Esophagus muscularis mucosa (tissue), 4 donors: ENCODE measurements around the gene CYP21A2. TPM values are rescaled to one million over a fixed set of nuclear protein-coding genes. Genes with fewer than 3 reads are reported as not detected.

Experiments used
- DNase-seq: peaks from one replicate; pipeline ENCODE4 v3.0.0-alpha.2; 2017; ENCODE audit errors: extremely low spot score
- H3K27ac ChIP-seq, 4 donors: fragments of 200-600 bp; sonication (generic); replicated peaks in 1 of 4; 1 replicate in 3 of 4; 2 replicates in 1 of 4; pipeline ENCODE4 v1.5.1; 2016 to 2019; ENCODE audit warnings: mild to moderate bottlenecking in 1 of 4
- H3K27me3 ChIP-seq, 4 donors: fragments of 200-600 bp; sonication (generic); one replicate each; pipeline versions ENCODE4 v1.5.1 to v1.6.0; 2016 to 2019
- H3K36me3 ChIP-seq, 4 donors: fragments of 200-600 bp; sonication (generic); one replicate each; pipeline ENCODE4 v1.5.1; 2016 to 2019
- H3K4me1 ChIP-seq, 4 donors: fragments of 200-600 bp; sonication (generic); one replicate each; pipeline ENCODE4 v1.5.1; 2016 to 2019
- H3K4me3 ChIP-seq, 4 donors: fragments of 200-600 bp; sonication (generic); 1 replicate in 2 of 4; 2 replicates in 2 of 4; pipeline ENCODE4 v1.5.1; 2016 to 2019; ENCODE audit warnings: mild to moderate bottlenecking in 4 of 4, moderate library complexity in 1 of 4
- H3K9me3 ChIP-seq, 4 donors: fragments of 200-600 bp; sonication (generic); 1 replicate in 3 of 4; 2 replicates in 1 of 4; pipeline ENCODE4 v1.5.1; 2016 to 2019
- CTCF ChIP-seq, 3 experiments: fragments of 200-600 bp in 2 of 3; fragments of 450-650 bp in 1 of 3; sonication (generic) in 2 of 3; IDR thresholded peaks; one replicate each; pipeline ENCODE4 v1.5.1; 2017 to 2019; ENCODE audit warnings: antibody characterized with exemption in 3 of 3, mild to moderate bottlenecking in 2 of 3, moderate library complexity in 1 of 3
- EP300 ChIP-seq: sonication (generic); formaldehyde crosslinking; IDR thresholded peaks from one replicate; pipeline ENCODE4 v1.6.1; 2017; ENCODE audit warnings: antibody characterized with exemption
- POLR2A ChIP-seq: fragments of 450-650 bp; IDR thresholded peaks from one replicate; pipeline ENCODE4 v1.6.1; 2017; ENCODE audit warnings: antibody characterized with exemption, moderate library complexity, mild to moderate bottlenecking, low read depth
- POLR2AphosphoS5 ChIP-seq, 2 donors: sonication (generic); formaldehyde crosslinking; IDR thresholded peaks; one replicate each; pipeline ENCODE4 v1.6.1; 2017; ENCODE audit warnings: antibody characterized with exemption in 2 of 2
- WGBS: methylation state at CpG from one replicate; pipeline ENCODE4 v1.1.5; 2018; 5-methylcytosine and 5-hydroxymethylcytosine counted together
- intact Hi-C: fragments of 100-400 bp; cut with DNase I; formaldehyde crosslinking; loops from one replicate; pipeline ENCODE4 v1.15.1; 2023
- total RNA-seq, 4 donors: library from RNA; depleted of rRNA; stranded (reverse); fragments of >200 nt; gene quantifications; one replicate each; pipeline versions ENCODE4 v1.1.0 to v1.2.1, GENCODE V29; 2016

Gene CYP21A2
- total RNA-seq, 4 donors from 2014 or later = 0.33 to 3.7 (median 1.9) TPM

GRCh38 chr6:32069460-32069859, 31.2 kb downstream of the CYP21A2 start:
- DNase-seq = no peak
- Histone ChIP-seq H3K4me3 (no peak overlapping the region), H3K4me1 (peaks cover 0 to 11% (median 6%) of the 10 kb centered on the region in 4 donors), H3K36me3 (peaks cover 13 to 95% (median 67%) of the 10 kb centered on the region in 4 donors), H3K27ac (peak overlapping the region in 3 of 4 donors; percentile 49 to 74 (median 63)), H3K27me3 (no peaks in the 10 kb centered on the region), H3K9me3 (no peaks in the 10 kb centered on the region)
- intact Hi-C loops = no loop called here
- TF ChIP-seq EP300 (no peak), POLR2A (no peak), CTCF (IDR thresholded peaks at IDR 0.05) (no peak), POLR2AphosphoS5 (IDR thresholded peaks at IDR 0.05) (no peak)
- WGBS = 93% methylated on average over 10 of the region's 17 CpGs

- Histone ChIP-seq H3K36me3 (peaks cover 9 to 95% (median 64%) of the 10 kb centered on the region in 4 donors), H3K27ac (peak overlapping the region; percentile 49 to 74 (median 68))
- TF ChIP-seq POLR2AphosphoS5 (IDR thresholded peaks at IDR 0.05) (no peak), CTCF (IDR thresholded peaks at IDR 0.05) (no peak), EP300 (no peak), POLR2A (no peak)
Observed at GRCh38 chr6:32069878-32070515, 31.8 kb downstream of the CYP21A2 start.

GRCh38 chr6:32070814-32071543, 32.8 kb downstream of the CYP21A2 start:
- no peaks in the 10 kb centered on the region for H3K9me3 ChIP-seq
- intact Hi-C loops = no loop called here
- peak overlapping the region; percentile 49 to 74 (median 68) for H3K27ac ChIP-seq
- H3K4me1 ChIP-seq = peaks cover 3 to 13% (median 8%) of the 10 kb centered on the region in 4 donors
- no peak overlapping the region for H3K4me3 ChIP-seq
- WGBS = 72% methylated on average over 15 of the region's 16 CpGs
- TF ChIP-seq POLR2A (no peak), CTCF (IDR thresholded peaks at IDR 0.05) (no peak), POLR2AphosphoS5 (IDR thresholded peaks at IDR 0.05) (peak in 1 of 2 donors; percentile 33), EP300 (no peak)
- no peaks in the 10 kb centered on the region for H3K27me3 ChIP-seq
- DNase-seq = no peak
- H3K36me3 ChIP-seq = peaks cover 9 to 95% (median 64%) of the 10 kb centered on the region in 4 donors

More at GRCh38 chr6:32069878-32070515, 31.8 kb downstream of the CYP21A2 start:
- no peaks in the 10 kb centered on the region for H3K9me3 ChIP-seq
- no peak overlapping the region for H3K4me3 ChIP-seq
- H3K27me3 ChIP-seq = no peaks in the 10 kb centered on the region
- no peak for DNase-seq
- peaks cover 0 to 11% (median 6%) of the 10 kb centered on the region in 4 donors for H3K4me1 ChIP-seq
- WGBS = 78% methylated on average over 24 of the region's 24 CpGs
- intact Hi-C loops = no loop called here

GRCh38 chr6:32073101-32073500, 34.9 kb downstream of the CYP21A2 start:
- peak overlapping the region; percentile 3 to 31 (median 20) for H3K27ac ChIP-seq
- no peaks in the 10 kb centered on the region for H3K27me3 ChIP-seq
- H3K9me3 ChIP-seq = no peaks in the 10 kb centered on the region
- no peak overlapping the region for H3K4me3 ChIP-seq
- intact Hi-C loops = no loop called here
- WGBS = 88% methylated on average over 3 of the region's 3 CpGs
- no peak for TF ChIP-seq CTCF (IDR thresholded peaks at IDR 0.05)
- no peak for TF ChIP-seq POLR2AphosphoS5 (IDR thresholded peaks at IDR 0.05)
- no peak for TF ChIP-seq POLR2A
- no peak for TF ChIP-seq EP300
- H3K36me3 ChIP-seq = peaks cover 9 to 93% (median 53%) of the 10 kb centered on the region in 4 donors
- peaks cover 13 to 25% (median 20%) of the 10 kb centered on the region in 4 donors for H3K4me1 ChIP-seq
- DNase-seq = no peak
